Progenitor cell of endocrine pancreas (in vitro differentiated cells): Measurements from ENCODE around the gene TCERG1L. TPM values are rescaled to one million over a fixed set of nuclear protein-coding genes. Genes with fewer than 3 reads are reported as not detected.

ENCODE experiments used
- DNase-seq: peaks from one replicate; pipeline ENCODE4 v3.0.0; 2021; ENCODE audit warnings: low spot score; ENCODE audit not compliant: unreplicated experiment
- H3K27ac Mint-ChIP-seq: 2 replicates; pipeline ENCODE4 v1.8.0; 2021; ENCODE audit warnings: mild to moderate bottlenecking, moderate library complexity, mixed read lengths
- H3K27me3 Mint-ChIP-seq: 2 replicates; pipeline ENCODE4 v1.8.0; 2021; ENCODE audit warnings: mixed read lengths
- H3K36me3 Mint-ChIP-seq: 2 replicates; pipeline ENCODE4 v1.8.0; 2022; ENCODE audit warnings: mixed read lengths; ENCODE audit not compliant: insufficient read depth
- H3K4me1 Mint-ChIP-seq: 2 replicates; pipeline ENCODE4 v1.8.0; 2021; ENCODE audit warnings: low read depth, mixed read lengths
- H3K4me3 Mint-ChIP-seq: 2 replicates; pipeline ENCODE4 v1.8.0; 2021; ENCODE audit warnings: low read depth, mild to moderate bottlenecking, moderate library complexity, mixed read lengths
- H3K9me3 Mint-ChIP-seq: 2 replicates; pipeline ENCODE4 v1.8.0; 2021; ENCODE audit warnings: low read depth, mixed read lengths
- total RNA-seq: library from RNA; stranded (reverse); gene quantifications from 2 replicates; pipeline ENCODE4 v1.2.1, GENCODE V29; 2021
- TF ChIP-seq, protein P1 (sequence below): fragments of 200-600 bp; sonication (generic); IDR thresholded peaks from one replicate; pipeline ENCODE4 v1.5.0; 2021; ENCODE audit warnings: antibody characterized with exemption, mild to moderate bottlenecking; ENCODE audit not compliant: unreplicated experiment

The TCERG1L gene
- total RNA-seq, 1 donor from 2014 or later = 0.53 TPM

DNA sequence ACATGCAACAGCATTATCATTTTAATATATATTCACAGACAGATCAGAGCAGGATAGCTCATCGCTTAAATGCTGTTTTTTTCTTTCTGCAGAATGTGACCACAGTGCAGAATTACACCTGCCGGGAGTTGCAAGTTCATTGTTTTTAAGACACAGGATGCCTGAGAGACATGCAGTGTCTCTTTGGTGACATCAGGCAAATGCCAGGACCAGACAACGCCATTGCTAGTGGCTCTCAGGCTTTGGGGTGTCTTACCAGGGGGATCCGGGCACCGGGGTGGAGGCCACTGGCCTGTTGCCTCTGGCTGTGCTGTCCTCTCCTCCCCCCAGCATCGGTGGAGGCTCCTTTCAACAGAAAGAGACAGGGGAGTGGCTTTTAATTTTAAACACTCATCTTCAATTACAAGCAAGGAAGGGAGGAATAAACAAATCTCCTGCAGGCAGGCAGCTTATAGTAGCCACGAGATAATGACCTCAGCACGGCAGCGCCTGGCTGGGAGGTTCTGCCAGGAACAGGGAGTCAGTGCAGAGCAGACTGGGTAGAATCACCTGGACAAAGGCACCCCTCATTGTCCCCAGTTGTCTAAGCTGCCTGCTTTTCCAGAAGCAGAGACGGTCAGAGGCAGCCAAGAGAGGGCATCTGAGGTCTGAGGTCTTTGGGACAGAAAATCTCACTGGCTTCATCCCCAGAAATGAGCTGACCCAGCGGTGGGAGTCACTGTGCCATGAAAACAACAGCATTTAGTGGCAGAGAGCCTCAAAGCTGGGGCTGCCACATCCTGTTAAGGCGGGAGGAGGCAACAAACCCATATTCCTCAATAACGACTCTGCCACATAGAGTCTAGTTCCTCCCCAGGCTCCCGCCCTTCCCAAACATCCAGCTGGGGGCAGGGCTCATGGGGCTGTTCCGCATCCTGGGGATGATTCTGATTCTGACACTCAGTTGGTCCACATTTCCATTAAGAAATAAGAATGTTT is 148.4 kb downstream of the TCERG1L start:
- H3K36me3 Mint-ChIP-seq = no peaks in the 10 kb centered on the region
- TF ChIP-seq, protein P1, sequence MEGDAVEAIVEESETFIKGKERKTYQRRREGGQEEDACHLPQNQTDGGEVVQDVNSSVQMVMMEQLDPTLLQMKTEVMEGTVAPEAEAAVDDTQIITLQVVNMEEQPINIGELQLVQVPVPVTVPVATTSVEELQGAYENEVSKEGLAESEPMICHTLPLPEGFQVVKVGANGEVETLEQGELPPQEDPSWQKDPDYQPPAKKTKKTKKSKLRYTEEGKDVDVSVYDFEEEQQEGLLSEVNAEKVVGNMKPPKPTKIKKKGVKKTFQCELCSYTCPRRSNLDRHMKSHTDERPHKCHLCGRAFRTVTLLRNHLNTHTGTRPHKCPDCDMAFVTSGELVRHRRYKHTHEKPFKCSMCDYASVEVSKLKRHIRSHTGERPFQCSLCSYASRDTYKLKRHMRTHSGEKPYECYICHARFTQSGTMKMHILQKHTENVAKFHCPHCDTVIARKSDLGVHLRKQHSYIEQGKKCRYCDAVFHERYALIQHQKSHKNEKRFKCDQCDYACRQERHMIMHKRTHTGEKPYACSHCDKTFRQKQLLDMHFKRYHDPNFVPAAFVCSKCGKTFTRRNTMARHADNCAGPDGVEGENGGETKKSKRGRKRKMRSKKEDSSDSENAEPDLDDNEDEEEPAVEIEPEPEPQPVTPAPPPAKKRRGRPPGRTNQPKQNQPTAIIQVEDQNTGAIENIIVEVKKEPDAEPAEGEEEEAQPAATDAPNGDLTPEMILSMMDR = no peak
- H3K4me3 Mint-ChIP-seq = no peak overlapping the region
- H3K27ac Mint-ChIP-seq = no peak overlapping the region
- H3K4me1 Mint-ChIP-seq = no peaks in the 10 kb centered on the region
- DNase-seq = no peak
- H3K9me3 Mint-ChIP-seq = no peaks in the 10 kb centered on the region
- peaks cover 28% of the 10 kb centered on the region for H3K27me3 Mint-ChIP-seq

DNA sequence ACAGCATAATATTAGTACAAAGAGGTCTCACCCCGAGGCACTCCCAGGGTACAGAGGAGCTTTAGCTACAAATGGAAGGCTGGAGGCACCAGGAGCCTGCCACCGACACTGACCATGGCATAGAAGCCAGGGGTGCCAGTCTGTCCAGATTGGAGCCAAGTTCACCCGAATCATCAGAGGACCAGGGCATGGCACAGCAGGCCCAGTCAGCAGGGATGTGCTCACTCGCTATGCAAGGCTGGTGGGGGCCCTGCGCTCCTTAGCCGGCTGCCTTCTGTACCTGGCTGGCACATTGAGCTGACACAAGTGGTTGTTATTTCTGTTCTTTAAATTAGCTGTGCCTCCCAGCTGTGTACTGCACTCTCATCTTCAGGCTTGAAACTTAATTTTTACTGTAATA is 149.3 kb downstream of the TCERG1L start:
- Mint-ChIP-seq H3K4me1 (no peaks in the 10 kb centered on the region), H3K4me3 (no peak overlapping the region), H3K27ac (no peak overlapping the region), H3K27me3 (peaks cover 33% of the 10 kb centered on the region), H3K9me3 (no peaks in the 10 kb centered on the region), H3K36me3 (no peaks in the 10 kb centered on the region)
- no peak for DNase-seq
- TF ChIP-seq, protein P1 = no peak

DNA sequence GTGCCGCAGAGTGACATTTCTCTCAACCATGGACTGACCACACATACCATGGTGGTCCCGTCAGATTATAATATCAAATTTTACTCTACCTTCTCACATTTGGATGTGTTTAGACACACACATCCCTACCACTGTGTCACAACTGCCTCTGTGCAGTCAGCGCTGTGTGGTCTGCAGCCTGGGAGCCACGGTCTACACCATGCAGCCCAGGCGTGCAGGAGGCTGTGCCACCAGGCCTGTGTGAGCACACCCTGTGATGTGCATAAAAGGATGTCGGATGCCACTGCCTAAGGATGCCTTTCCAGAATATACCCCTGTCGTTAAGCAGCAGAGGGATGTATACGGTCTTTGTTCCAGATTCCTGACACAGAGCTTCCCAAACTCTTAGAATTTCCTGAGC is 150.4 kb downstream of the TCERG1L start:
- DNase-seq = no peak
- Mint-ChIP-seq H3K27ac (no peak overlapping the region), H3K4me1 (no peaks in the 10 kb centered on the region), H3K9me3 (no peaks in the 10 kb centered on the region), H3K27me3 (peaks cover 38% of the 10 kb centered on the region), H3K36me3 (no peaks in the 10 kb centered on the region), H3K4me3 (no peak overlapping the region)
- TF ChIP-seq, protein P1 = no peak

DNA sequence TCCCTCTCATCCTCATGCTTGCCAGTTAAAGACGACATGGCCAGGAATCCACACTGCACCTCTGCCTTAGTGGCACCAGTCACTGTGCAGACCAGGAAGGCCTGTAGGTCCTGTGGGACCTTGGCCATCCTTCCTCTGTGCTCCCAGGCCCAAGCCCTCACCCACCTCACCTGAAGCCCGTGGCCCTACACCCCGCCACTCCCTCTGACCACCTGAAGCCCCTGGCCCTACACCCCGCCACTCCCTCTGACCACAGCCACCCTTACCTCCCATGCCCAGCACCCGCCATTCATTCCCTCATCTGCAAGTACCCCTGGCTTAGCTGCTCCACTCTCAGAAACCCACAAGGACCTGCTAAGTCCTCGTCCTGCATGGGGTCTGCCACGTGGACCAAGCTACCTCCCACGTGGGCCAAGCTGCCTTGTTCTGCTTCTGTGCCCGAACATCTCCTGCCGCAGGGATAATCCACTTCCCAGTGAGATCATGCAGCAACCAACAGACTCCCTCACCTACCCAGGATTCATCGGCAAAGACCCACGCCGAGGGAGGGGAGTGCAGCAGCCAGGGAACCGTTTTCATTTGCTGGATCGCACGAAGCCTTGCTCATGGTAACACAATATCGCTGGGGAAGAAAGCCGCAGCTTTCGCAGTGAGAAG is 151.2 kb downstream of the TCERG1L start:
- no peaks in the 10 kb centered on the region for H3K4me1 Mint-ChIP-seq
- H3K4me3 Mint-ChIP-seq = no peak overlapping the region
- H3K36me3 Mint-ChIP-seq = no peaks in the 10 kb centered on the region
- no peaks in the 10 kb centered on the region for H3K9me3 Mint-ChIP-seq
- no peak overlapping the region for H3K27ac Mint-ChIP-seq
- peaks cover 41% of the 10 kb centered on the region for H3K27me3 Mint-ChIP-seq
- TF ChIP-seq, protein P1 = no peak
- DNase-seq = no peak

DNA sequence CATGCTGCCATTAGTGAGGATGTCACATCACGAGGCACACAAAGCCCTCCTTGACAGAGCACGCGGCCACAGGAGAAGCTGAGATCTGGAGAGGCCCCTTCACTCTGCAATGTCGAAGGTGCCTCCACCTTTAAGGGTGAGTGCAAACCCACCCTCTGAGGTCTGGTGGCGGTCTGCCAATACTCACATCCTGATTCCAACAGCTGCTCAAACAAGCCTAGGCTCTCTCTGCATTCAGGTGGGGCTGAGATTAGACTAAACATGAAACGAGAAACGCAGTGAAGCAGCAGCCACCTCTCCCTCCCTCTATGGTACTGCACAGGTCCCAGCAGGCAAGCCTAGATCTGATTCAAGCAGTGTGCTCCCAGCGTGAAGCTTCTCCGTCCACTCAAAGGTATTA is 151.8 kb downstream of the TCERG1L start:
- no peaks in the 10 kb centered on the region for H3K36me3 Mint-ChIP-seq
- no peak for DNase-seq
- H3K27ac Mint-ChIP-seq = no peak overlapping the region
- TF ChIP-seq, protein P1 = no peak
- H3K27me3 Mint-ChIP-seq = peaks cover 37% of the 10 kb centered on the region
- H3K4me3 Mint-ChIP-seq = no peak overlapping the region
- no peaks in the 10 kb centered on the region for H3K9me3 Mint-ChIP-seq
- H3K4me1 Mint-ChIP-seq = no peaks in the 10 kb centered on the region
